Lower leg skin (tissue), 3 donors: ENCODE results near the gene KIF25.

Source experiments
- CTCF ChIP-seq, 3 donors: fragments of 450-650 bp; IDR thresholded peaks; one replicate each; pipeline ENCODE4 v1.5.1; 2016; ENCODE audit warnings: antibody characterized with exemption in 3 of 3, mild to moderate bottlenecking in 3 of 3, moderate library complexity in 2 of 3
- POLR2A ChIP-seq, 2 donors: fragments of 450-650 bp; IDR thresholded peaks; one replicate each; pipeline ENCODE4 v1.6.1; 2016 to 2017; ENCODE audit warnings: antibody characterized with exemption in 2 of 2, mild to moderate bottlenecking in 1 of 2, moderate library complexity in 1 of 2

GRCh38 chr6:168049277-168049676 is 51.8 kb downstream of the KIF25 start:
- TF ChIP-seq CTCF (IDR thresholded peaks at IDR 0.05) (no peak), POLR2A (IDR thresholded peaks at IDR 0.05) (no peak)
